GM21381 (cell line): ENCODE data around the gene SVOPL.
"Not testable (repeated sequence)": the region's sequence is repeated elsewhere in the genome, so short reads cannot be mapped to it uniquely, and the experiment has no call there.

Source experiments
- ATAC-seq: cut with Tn5 transposase; IDR thresholded peaks from one replicate; pipeline ENCODE4 v1.9.1; 2021; ENCODE audit warnings: mild to moderate bottlenecking, moderate library complexity; ENCODE audit not compliant: unreplicated experiment

SVOPL gene, protein sequence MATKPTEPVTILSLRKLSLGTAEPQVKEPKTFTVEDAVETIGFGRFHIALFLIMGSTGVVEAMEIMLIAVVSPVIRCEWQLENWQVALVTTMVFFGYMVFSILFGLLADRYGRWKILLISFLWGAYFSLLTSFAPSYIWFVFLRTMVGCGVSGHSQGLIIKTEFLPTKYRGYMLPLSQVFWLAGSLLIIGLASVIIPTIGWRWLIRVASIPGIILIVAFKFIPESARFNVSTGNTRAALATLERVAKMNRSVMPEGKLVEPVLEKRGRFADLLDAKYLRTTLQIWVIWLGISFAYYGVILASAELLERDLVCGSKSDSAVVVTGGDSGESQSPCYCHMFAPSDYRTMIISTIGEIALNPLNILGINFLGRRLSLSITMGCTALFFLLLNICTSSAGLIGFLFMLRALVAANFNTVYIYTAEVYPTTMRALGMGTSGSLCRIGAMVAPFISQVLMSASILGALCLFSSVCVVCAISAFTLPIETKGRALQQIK

DNA sequence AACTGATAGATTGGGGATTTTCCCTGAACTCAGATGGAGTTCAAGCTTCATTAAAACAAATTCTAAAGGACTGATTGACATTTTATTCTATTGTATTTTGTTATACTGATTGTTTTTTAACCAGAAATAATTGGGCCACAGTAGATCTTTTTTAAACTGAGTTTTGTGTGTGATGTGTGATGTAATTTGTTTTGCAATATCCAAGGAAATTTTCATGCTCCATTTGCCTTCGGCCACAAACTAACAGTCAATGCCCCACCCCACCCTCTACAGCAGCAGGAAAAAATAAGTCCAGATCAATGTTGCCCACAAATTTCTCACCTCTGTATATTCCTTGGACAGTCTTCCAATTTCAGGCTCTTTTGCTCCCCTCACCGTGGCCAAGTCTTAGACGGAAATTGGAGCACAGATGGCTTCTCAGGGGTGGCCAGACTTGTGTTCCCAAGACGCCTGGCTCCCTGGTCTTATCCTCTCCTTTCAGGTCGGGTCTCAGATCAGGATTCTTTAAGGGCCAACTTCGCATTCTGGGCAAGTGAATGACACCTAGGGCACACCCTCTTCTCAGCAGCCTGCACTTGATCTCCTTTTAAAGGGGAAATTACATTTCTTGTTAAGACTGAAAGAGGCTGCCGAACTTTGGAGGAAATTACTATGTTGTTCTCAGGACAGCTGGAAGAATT is at the start of gene SVOPL:
TSS of gene SVOPL (minus strand) at position 506 of the 680 bp plus-strand sequence. CDS start 22,317 bp downstream, outside the sequence.
- no peak for ATAC-seq

DNA sequence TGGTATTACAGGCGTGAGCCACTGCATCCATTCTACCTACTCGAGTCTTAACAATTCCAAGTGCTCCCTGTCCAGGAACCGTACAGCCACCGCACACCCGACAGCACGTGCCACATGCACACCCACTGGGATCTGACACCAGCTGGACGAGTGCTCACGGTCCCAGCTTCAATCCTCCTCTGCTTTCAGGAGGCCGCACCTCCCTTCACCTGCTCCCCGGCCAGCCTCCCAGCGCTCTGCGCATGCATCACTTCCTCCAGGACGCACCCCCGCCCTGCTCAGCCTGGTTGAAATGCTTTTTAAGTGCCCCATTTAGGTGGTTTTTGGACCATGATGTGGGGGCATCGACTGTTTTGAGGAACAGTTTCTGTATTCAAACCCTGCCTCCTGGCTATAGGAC is 49.3 kb upstream of the SVOPL start:
- no peak for ATAC-seq

DNA sequence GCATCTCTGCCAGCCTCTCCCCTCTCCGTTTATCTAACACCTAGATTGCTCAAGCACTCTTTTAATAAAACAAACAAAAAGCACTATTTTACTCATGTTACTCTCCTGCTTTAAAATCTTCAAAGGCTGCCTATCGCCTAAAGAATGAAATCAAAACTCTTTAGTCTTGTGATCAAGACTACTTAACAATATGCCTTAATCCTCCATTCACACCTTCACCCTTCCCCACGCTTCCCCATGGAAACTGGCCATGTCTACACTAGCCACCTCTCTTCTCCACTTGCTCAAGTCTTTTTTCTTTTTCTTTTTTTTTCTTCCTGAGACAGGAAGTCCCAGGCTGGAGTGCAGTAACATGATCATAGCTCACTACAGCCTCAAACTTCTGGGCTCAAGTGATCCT is 48.8 kb upstream of the SVOPL start:
- ATAC-seq, result no peak

DNA sequence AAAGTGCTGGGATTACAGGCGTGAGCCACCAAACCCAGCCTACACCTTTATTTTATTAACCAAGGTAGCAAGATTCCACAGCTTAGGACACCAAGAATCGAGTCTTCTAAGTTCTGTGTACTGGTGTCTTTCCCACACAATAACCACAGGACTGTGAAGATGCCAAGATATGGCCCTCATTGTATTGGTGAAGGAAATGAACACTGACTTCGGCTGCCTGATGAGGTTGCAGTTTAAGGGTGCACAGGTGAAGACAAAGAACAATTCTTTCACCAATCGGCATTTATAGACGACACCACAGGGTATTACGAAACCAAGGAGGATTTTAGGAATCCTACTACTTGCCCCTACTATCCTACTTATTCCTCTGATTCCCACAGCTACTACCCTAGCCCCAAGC is 47.5 kb upstream of the SVOPL start:
- no peak for ATAC-seq

DNA sequence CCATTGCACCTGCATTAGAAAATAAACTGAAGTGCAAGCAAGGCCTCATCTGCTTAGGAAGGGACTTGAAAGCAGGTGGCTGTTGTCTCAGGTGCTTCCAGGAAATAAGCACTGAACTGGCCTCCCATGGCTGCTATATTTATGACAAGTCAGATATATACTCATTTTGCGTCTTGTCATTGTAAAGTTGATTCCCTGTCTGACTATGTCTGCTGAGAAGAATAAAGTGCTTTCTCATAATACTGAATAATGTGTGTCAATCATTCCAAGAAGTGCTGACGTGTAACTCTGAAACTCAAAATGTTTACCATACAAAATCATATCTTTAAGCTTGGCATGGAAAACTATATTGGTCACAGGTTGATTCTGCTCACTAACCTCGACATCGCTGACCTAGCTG is 44.9 kb upstream of the SVOPL start:
- ATAC-seq, result no peak

DNA sequence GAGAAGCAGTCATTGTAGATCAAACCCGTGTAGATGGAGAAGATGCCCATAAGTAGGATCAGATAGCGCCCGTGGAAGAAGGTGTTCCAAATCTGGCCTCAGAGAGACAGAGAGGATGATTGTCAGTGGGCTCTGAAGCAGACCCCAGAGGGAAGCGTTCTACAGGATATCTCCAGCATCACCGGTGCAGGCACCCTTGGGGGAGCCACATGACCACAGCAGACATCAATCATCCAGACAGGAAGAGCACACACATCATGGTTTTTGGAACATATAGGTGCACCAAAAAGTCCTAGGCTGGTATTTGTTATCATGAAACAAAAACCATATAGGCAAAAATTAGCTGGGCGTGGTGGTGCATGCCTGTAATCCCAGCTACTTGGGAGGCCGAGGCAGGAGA is 44.0 kb upstream of the SVOPL start:
- ATAC-seq, result no peak

DNA sequence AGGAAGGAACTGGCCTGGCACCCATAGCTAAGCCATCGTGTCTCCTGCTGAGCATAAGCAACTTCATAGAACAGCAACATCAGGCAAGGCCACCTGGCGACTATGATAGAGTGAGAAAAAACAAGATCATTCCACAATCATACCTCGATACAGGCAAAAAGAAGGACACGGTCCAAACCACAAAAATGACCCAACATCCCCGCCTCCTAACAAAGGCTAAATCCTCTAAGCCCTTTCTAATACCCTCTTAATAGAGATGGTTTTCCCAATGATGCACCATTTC is 40.2 kb upstream of the SVOPL start:
- ATAC-seq, result no peak

DNA sequence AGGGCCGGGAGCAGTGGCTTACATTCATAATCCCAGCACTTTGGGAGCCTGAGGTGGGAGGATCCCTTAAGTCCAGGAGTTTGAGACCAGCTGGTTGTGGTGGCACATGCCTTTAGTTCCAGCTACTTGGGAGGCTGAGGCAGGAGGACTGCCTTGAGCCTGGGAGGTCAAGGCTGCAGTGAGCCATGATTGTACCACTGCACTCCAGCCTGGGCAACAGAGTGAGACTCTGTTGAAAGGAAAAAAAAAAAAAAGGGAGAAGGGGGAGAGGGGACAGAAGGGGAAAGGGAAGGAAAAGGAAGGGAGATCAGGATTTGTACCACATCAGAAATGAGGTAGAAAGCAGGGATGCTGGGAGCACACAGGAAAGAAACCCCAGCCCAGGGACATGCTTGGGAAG is 38.7 kb upstream of the SVOPL start:
- ATAC-seq, result no peak

DNA sequence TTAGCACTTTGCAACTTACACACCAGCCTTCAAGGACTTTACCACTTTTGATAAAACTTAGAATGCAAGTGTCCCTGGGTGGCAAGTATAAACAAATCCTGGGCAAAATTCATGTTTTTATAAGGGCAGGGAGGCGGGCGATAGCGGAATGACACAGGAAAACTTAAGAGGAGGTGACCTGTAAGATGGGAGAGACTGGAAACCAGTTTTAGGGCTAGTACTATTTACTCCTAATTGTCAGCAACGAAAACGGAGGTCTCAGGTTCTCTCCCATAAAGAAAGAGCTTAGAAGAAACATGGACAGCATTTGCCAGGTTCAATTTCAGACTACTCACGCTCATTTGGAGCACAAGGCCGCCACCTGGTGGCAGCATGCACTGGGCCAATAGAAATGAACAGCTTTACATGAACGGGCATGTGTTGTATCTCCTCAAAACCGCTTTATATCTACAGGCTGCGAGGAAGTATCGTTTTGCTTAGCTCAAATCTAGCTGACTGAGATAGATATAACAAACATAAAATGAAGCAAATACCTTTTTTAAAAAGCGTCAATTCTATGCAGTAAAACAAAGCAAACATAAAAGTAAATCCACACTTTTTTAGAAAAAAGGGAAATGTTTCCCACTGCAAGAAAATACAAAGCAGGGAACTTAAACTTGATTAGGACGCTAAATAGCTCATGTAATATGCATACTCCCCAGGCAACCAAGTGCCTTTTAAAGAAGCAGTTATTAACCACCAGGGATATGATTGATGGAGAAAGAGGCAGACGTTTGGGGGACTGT is 37.6 kb upstream of the SVOPL start:
- peak; percentile 82 for ATAC-seq

DNA sequence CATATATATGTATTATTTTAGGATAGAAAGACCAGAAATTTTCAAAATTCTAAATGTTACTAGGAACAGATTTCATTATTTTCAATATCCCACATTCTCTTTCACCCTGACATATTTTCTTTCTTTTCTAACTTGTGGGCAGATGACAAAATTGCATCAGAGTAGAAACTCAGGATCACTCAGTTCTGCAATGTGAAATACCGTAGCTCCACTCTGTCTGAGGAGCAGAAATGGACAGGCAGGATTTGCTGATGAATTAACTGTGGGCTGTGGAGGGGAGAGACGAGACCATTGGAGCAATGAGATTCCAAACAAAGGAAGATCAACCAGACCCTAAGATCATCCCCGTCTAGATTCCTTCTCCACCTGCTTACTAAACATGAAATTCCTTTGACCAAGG is 37.0 kb upstream of the SVOPL start:
- no peak for ATAC-seq

DNA sequence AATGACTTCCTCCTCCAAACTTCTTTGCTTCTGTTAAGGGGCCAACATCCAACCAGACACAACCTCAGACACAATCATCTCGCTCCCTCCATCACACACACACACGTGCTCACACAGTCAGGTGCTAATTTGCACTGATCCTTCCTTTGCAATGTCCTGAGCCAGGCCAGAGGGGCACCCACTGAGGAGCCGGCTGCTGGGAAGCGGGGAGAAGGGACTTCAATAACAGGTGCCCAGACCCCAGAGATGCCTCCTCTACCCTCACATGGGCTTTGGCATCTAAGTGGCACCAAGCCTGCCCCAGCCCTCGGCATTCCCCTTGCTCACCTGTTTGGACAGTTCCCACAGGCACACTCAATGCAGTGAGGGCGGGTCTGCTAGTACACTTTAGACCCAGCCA is 34.2 kb upstream of the SVOPL start:
- ATAC-seq, result no peak

DNA sequence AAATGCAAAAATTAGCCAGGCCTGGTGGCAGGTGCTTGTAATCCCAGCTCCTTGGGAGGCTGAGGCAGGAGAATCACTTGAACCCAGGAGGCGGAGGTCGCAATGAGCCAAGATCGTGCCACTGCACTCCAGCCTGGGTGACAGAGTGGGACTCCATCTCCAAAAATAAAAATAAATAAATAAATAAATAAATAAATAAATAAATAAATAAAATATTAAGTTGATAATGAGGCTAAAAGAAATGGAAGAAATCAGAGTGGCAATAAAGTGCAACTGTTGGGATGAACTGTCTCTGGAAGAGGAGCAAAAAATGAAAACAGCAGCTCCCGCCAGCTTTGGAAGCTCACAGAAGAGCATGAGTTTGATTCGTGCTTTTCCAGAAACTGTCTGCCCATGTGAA is 30.6 kb upstream of the SVOPL start:
- not testable (repeated sequence) for ATAC-seq

DNA sequence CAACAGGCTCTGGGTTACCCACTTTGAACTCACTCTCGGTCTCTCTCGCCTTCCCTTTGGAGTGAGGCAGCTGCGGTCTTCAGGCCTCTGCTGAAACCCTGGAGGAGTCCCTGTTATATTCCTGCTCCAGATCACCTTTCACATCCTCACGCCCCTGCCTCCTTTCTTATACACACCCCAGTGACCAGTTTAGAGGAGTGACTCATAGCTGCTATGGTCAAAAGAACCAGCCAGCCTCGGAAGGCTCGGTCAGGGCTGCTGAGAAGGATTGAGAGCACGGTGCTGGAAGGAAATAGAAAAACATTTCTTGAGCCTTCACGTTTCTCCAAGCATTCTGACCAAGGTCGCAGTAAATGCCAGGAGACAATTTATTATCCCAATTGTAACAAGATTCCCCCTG is 28.3 kb upstream of the SVOPL start:
- ATAC-seq, result no peak

DNA sequence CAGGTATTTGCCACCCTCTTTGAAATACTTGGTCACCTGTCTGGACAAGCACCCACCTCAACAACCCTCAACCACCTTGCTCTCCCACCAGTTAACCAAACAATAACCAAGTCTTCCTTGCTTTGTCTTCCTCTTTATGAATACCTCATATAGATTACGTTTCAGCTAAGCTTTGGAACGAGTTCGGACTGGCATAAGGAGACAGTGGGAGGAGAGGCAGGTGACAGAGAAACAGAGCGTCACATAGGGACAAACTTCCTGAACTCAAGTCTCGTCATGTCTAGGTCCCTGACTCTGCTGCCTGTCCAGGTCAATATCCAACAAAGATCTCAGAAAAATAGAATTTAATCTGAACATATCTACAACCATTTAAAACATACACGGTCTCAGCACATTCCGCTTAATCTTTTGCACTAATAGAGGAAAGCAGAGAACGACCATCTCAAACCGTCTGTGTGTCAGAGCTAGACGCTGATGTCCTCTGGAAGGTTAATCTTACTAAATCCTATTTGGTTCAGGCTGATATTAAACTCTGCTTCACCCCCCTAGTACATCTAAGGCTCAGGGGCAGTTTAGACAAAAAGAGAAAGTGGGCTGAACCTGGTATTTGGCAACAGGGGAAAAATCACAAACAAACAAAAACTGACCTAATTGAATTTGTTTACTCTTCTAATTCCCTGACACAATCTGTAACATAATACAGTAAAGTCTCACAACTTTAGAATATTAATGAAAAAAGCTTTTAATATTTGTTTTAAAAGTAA is 26.4 kb upstream of the SVOPL start:
- ATAC-seq, result no peak

DNA sequence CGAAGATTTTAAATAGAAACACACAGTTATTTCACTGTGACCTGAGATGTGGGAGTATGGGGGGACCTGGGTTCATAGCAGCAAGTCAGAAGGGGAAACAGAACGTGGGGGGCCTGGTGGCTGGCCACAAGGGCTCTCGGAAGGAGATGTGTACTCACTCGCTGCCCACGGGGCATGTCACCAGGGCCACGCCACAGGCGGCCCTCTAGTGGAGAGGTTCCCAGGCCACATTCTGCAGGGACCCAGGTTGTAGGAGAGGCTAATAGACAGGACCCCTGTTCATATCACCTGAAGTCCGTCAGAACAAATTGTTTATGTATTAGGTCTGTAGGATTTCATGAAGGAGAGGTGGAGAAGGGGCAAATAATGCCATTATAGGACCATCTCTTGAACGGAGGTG is 25.1 kb upstream of the SVOPL start:
- no peak for ATAC-seq

DNA sequence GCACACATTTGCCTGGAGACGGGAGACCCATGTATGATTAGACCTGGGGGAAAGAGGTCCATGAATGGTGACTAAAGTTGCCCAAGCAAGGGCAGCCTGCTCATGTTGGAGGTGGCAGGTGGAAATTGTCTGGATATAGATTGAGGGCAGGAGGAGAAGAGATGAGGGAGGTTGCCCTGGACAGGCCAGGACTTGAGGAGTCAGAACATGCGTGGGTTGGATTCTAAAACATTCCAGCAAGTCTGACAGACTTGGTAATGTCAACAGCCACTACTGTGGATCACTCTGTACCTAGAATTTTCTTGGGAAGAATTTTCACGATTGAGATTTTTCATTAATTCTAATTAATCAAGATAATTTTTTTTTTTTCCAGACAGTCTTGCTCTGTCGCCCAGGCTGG is 19.1 kb upstream of the SVOPL start:
- ATAC-seq, result no peak

DNA sequence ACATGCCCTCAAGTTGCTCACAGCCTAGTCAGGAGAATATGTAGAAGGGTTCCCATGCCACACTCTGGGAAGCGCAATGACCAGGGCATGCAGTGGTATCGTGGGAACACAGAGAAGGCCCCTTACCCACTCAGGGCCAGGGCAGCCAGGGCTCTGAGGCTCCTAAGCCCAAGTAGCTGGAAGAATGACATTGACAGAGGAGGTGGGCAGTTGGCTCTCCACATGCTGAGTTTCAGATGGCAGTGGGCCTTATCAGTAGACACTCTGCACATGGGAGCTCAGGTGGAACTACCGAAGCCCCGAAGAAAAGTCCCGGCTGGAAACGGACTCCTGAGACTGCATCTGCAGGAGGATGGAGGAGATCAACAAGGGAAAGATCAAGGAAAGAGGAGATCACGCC is 15.7 kb upstream of the SVOPL start:
- ATAC-seq, result no peak

DNA sequence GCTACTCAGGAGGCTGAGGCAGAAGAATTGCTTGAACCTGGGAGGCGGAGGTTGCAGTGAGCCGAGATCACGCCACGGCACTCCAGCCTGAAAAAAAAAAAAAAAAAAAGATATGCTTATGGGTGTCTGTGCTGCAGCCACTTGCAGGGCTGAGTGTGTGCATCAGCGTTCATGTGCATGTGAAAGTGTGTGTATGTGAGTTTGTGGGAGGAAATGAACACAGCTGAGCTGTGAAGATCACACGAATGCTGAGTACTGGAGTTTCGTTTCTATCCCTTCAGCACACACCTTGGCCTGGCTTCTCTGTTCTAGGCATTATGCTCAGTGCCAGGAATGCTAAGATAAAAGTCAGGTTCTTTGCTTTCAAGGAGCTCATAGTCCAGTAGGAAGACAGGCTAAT is 12.0 kb upstream of the SVOPL start:
- no peak for ATAC-seq

DNA sequence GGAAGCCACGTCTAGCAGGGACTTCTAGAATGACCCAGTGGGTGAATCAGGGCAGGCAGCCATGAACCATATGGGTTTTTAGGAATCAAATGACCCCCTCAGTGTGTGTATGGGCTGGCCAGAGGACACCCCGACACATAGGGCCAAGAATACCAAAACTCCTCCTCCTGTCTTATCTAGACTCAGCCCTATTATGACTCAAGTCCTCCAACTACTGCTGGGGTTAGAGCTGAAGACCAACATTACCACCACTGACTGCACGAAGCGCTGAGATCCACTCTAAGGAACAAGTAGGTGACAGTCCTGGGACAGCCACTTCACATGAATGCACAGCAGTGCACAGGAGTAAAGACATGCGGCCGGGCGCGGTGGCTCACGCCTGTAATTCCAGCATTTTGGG is 11.5 kb upstream of the SVOPL start:
- no peak for ATAC-seq

DNA sequence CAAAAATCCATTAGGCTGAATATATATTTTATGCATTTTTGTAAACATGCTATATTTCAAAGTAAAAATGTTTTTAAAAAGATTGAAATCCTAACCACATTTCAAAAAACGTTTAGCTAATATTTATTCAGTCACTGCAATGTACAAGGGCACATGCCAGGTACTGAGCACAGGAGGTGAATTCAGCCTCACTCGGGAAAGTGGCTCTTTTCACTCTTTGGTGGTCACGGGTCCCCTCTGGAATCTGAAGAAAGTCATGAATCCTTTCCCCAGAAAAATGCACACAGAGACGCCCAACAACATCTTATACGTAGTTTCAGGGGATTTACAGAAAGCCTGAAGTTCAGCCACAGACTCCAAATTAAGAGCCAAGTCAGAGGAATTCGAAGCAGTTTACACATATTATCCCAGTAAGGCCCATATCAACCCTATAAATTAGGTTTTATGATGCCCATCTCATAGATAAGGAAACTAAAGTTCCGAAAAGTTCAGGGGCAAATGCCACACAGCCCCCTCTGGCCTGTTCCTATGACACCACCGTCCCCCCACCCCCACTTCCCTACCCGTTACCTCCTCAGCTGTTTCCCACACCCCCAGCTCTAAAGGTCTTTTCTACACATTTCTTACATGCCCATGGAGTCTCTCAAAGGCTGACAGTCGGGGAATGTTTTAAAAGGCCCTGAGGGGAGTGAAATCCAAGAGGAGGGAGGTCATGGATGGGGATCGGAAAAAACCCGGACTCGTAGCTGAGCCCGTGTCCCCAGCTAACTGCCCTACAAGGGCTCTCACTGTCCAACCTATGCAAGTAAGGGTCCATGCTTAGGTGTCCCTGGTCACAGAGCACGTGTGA is 9.6 kb upstream of the SVOPL start:
- no peak for ATAC-seq
